HEK293 (cell line): ENCODE data around the gene SCN8A.

Source experiments
- KLF9 ChIP-seq: fragments of 450-650 bp; formaldehyde crosslinking; IDR thresholded peaks from 2 replicates; pipeline ENCODE4 v1.5.1; 2016; ENCODE audit warnings: missing biosample characterization, missing genetic modification characterization, low read depth
- PATZ1 ChIP-seq: fragments of 450-650 bp; formaldehyde crosslinking; IDR thresholded peaks from 2 replicates; pipeline ENCODE4 v1.5.1; 2016; ENCODE audit warnings: missing biosample characterization, missing genetic modification characterization
- YY1 ChIP-seq: fragments of 450-650 bp; formaldehyde crosslinking; IDR thresholded peaks from 2 replicates; pipeline ENCODE4 v1.5.1; 2018; ENCODE audit warnings: missing biosample characterization, missing genetic modification characterization
- ZBTB26 ChIP-seq: fragments of 450-650 bp; formaldehyde crosslinking; optimal IDR thresholded peaks from 2 replicates; pipeline ENCODE3; 2016; ENCODE audit warnings: missing biosample characterization, mild to moderate bottlenecking, missing genetic modification characterization
- ZNF223 ChIP-seq: fragments of 450-650 bp; formaldehyde crosslinking; IDR thresholded peaks from 2 replicates; pipeline ENCODE4 v1.5.1; 2016; ENCODE audit warnings: missing biosample characterization, missing genetic modification characterization
- ZNF398 ChIP-seq: fragments of 450-650 bp; formaldehyde crosslinking; IDR thresholded peaks from 2 replicates; pipeline ENCODE4 v1.5.1; 2017; ENCODE audit warnings: missing biosample characterization, missing genetic modification characterization
- ZNF416 ChIP-seq: fragments of 450-650 bp; formaldehyde crosslinking; IDR thresholded peaks from 2 replicates; pipeline ENCODE4 v1.5.1; 2016; ENCODE audit warnings: missing biosample characterization, missing genetic modification characterization
- ZNF521 ChIP-seq: fragments of 450-650 bp; formaldehyde crosslinking; IDR thresholded peaks from 2 replicates; pipeline ENCODE4 v1.5.1; 2017; ENCODE audit warnings: missing biosample characterization, mild to moderate bottlenecking, missing genetic modification characterization
- ZSCAN16 ChIP-seq: fragments of 450-650 bp; formaldehyde crosslinking; IDR thresholded peaks from 2 replicates; pipeline ENCODE4 v1.5.1; 2016; ENCODE audit warnings: missing biosample characterization, missing genetic modification characterization
- TF ChIP-seq, protein P1 (sequence below): fragments of 450-650 bp; formaldehyde crosslinking; IDR thresholded peaks from 2 replicates; pipeline ENCODE4 v1.5.1; 2016; ENCODE audit warnings: missing biosample characterization, missing genetic modification characterization
- TF ChIP-seq, protein P2 (sequence below): fragments of 450-650 bp; formaldehyde crosslinking; IDR thresholded peaks from 2 replicates; pipeline ENCODE4 v1.5.1; 2016; ENCODE audit warnings: missing biosample characterization, missing genetic modification characterization
- TF ChIP-seq, protein P3 (sequence below): fragments of 450-650 bp; formaldehyde crosslinking; IDR thresholded peaks from 2 replicates; pipeline ENCODE4 v1.5.1; 2016; ENCODE audit warnings: missing biosample characterization, missing genetic modification characterization, borderline replicate concordance
- TF ChIP-seq, protein P4 (sequence below): fragments of 450-650 bp; formaldehyde crosslinking; IDR thresholded peaks from 2 replicates; pipeline ENCODE4 v1.5.1; 2016; ENCODE audit warnings: missing biosample characterization, missing genetic modification characterization

DNA sequence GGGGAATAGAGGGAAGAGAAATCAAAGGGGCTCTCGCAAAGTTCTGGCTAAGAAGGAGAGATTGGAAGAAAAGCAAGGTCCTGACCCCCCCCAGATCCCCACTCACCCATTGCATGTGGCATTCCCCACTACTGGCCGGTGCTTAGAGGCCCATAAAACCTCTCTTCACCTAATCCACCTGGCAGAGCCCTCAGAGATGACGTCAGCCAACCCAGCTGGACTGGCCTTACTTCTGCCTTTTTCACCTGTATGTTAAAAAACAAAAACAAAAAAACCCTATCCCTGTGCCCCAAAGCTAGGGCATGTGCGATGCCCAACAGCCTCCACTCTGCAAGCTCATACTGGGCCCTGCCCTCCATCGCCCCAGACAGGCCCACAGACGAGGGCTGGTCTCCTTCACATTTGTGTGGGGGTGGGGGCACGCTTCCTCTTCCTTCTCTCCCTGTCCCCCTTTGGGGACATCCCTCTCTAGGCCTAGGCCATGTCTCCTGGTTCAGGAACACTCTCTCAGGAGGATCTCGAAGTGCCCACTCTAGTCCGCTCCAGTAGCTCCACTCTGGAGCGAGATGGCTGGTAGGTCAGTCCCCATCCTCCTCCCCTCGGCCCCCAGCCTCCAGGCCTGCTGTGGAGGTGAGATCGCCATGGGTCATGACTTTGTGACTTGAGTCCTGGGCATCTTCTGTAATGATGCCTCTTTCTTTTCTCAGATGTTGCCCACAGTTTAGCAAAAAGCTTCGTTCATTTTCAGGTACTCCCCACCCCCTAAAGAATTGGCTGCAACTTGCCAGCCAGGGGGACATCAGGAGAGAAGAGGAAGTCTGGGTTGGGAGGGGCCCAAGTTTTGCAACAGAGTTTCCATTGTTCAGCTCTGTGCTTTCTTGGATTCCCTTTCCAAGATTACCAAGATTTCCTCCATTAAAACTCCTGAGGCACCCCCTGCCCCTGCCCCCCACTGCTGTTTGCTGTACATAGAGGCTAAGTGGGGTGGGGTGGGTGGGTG, 220.5 kb downstream of the SCN8A start:
- TF ChIP-seq, protein P1, sequence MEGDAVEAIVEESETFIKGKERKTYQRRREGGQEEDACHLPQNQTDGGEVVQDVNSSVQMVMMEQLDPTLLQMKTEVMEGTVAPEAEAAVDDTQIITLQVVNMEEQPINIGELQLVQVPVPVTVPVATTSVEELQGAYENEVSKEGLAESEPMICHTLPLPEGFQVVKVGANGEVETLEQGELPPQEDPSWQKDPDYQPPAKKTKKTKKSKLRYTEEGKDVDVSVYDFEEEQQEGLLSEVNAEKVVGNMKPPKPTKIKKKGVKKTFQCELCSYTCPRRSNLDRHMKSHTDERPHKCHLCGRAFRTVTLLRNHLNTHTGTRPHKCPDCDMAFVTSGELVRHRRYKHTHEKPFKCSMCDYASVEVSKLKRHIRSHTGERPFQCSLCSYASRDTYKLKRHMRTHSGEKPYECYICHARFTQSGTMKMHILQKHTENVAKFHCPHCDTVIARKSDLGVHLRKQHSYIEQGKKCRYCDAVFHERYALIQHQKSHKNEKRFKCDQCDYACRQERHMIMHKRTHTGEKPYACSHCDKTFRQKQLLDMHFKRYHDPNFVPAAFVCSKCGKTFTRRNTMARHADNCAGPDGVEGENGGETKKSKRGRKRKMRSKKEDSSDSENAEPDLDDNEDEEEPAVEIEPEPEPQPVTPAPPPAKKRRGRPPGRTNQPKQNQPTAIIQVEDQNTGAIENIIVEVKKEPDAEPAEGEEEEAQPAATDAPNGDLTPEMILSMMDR (tag by site-specific recombination): no peak
- TF ChIP-seq ZNF398: no peak
- TF ChIP-seq ZSCAN16 (tag by site-specific recombination): no peak
- TF ChIP-seq, protein P2, sequence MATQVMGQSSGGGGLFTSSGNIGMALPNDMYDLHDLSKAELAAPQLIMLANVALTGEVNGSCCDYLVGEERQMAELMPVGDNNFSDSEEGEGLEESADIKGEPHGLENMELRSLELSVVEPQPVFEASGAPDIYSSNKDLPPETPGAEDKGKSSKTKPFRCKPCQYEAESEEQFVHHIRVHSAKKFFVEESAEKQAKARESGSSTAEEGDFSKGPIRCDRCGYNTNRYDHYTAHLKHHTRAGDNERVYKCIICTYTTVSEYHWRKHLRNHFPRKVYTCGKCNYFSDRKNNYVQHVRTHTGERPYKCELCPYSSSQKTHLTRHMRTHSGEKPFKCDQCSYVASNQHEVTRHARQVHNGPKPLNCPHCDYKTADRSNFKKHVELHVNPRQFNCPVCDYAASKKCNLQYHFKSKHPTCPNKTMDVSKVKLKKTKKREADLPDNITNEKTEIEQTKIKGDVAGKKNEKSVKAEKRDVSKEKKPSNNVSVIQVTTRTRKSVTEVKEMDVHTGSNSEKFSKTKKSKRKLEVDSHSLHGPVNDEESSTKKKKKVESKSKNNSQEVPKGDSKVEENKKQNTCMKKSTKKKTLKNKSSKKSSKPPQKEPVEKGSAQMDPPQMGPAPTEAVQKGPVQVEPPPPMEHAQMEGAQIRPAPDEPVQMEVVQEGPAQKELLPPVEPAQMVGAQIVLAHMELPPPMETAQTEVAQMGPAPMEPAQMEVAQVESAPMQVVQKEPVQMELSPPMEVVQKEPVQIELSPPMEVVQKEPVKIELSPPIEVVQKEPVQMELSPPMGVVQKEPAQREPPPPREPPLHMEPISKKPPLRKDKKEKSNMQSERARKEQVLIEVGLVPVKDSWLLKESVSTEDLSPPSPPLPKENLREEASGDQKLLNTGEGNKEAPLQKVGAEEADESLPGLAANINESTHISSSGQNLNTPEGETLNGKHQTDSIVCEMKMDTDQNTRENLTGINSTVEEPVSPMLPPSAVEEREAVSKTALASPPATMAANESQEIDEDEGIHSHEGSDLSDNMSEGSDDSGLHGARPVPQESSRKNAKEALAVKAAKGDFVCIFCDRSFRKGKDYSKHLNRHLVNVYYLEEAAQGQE (tag by site-specific recombination): no peak
- TF ChIP-seq ZNF223 (tag by site-specific recombination): no peak
- no peak for TF ChIP-seq ZBTB26 (tag by site-specific recombination)
- no peak for TF ChIP-seq ZNF416
- TF ChIP-seq KLF9 (tag by site-specific recombination): no peak
- no peak for TF ChIP-seq ZNF521
- TF ChIP-seq YY1: no peak
- no peak for TF ChIP-seq PATZ1
- TF ChIP-seq, protein P3, sequence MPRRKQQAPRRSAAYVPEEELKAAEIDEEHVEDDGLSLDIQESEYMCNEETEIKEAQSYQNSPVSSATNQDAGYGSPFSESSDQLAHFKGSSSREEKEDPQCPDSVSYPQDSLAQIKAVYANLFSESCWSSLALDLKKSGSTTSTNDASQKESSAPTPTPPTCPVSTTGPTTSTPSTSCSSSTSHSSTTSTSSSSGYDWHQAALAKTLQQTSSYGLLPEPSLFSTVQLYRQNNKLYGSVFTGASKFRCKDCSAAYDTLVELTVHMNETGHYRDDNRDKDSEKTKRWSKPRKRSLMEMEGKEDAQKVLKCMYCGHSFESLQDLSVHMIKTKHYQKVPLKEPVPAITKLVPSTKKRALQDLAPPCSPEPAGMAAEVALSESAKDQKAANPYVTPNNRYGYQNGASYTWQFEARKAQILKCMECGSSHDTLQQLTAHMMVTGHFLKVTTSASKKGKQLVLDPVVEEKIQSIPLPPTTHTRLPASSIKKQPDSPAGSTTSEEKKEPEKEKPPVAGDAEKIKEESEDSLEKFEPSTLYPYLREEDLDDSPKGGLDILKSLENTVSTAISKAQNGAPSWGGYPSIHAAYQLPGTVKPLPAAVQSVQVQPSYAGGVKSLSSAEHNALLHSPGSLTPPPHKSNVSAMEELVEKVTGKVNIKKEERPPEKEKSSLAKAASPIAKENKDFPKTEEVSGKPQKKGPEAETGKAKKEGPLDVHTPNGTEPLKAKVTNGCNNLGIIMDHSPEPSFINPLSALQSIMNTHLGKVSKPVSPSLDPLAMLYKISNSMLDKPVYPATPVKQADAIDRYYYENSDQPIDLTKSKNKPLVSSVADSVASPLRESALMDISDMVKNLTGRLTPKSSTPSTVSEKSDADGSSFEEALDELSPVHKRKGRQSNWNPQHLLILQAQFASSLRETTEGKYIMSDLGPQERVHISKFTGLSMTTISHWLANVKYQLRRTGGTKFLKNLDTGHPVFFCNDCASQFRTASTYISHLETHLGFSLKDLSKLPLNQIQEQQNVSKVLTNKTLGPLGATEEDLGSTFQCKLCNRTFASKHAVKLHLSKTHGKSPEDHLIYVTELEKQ (tag by site-specific recombination): no peak
- TF ChIP-seq, protein P4, sequence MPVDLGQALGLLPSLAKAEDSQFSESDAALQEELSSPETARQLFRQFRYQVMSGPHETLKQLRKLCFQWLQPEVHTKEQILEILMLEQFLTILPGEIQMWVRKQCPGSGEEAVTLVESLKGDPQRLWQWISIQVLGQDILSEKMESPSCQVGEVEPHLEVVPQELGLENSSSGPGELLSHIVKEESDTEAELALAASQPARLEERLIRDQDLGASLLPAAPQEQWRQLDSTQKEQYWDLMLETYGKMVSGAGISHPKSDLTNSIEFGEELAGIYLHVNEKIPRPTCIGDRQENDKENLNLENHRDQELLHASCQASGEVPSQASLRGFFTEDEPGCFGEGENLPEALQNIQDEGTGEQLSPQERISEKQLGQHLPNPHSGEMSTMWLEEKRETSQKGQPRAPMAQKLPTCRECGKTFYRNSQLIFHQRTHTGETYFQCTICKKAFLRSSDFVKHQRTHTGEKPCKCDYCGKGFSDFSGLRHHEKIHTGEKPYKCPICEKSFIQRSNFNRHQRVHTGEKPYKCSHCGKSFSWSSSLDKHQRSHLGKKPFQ (tag by site-specific recombination): no peak
